ENCODE data around the gene LRPAP1. TPM values are rescaled to one million over a fixed set of nuclear protein-coding genes. Genes with fewer than 3 reads are reported as not detected.
"Not testable (repeated sequence)": the region's sequence is repeated elsewhere in the genome, so short reads cannot be mapped to it uniquely, and the experiment has no call there.

The LRPAP1 gene, protein sequence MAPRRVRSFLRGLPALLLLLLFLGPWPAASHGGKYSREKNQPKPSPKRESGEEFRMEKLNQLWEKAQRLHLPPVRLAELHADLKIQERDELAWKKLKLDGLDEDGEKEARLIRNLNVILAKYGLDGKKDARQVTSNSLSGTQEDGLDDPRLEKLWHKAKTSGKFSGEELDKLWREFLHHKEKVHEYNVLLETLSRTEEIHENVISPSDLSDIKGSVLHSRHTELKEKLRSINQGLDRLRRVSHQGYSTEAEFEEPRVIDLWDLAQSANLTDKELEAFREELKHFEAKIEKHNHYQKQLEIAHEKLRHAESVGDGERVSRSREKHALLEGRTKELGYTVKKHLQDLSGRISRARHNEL
- polyA plus RNA-seq, result 219 TPM
- long read RNA-seq, donor 1, full-length matches to known transcripts, result 65 of 73 reads
- long read RNA-seq, donor 1, partial matches to known transcripts, result 8 of 73 reads
- long read RNA-seq, donor 1, other reads (novel, unspliced or antisense), result 0 of 73 reads
- long read RNA-seq, donor 2, full-length matches to known transcripts, result 85 of 92 reads
- long read RNA-seq, donor 2, partial matches to known transcripts, result 7 of 92 reads
- long read RNA-seq, donor 2, other reads (novel, unspliced or antisense), result 0 of 92 reads
- long read RNA-seq, donor 3, result 0 reads
- long read RNA-seq, donor 4, full-length matches to known transcripts, result 7 of 7 reads
- long read RNA-seq, donor 4, partial matches to known transcripts, result 0 of 7 reads
- long read RNA-seq, donor 4, other reads (novel, unspliced or antisense), result 0 of 7 reads
- long read RNA-seq, donor 5, full-length matches to known transcripts, result 31 of 31 reads
- long read RNA-seq, donor 5, partial matches to known transcripts, result 0 of 31 reads
- long read RNA-seq, donor 5, other reads (novel, unspliced or antisense), result 0 of 31 reads
- long read RNA-seq, donor 6, full-length matches to known transcripts, result 82 of 91 reads
- long read RNA-seq, donor 6, partial matches to known transcripts, result 9 of 91 reads
- long read RNA-seq, donor 6, other reads (novel, unspliced or antisense), result 0 of 91 reads
- long read RNA-seq, donor 7, full-length matches to known transcripts, result 19 of 19 reads
- long read RNA-seq, donor 7, partial matches to known transcripts, result 0 of 19 reads
- long read RNA-seq, donor 7, other reads (novel, unspliced or antisense), result 0 of 19 reads
- long read RNA-seq, donor 8, full-length matches to known transcripts, result 78 of 83 reads
- long read RNA-seq, donor 8, partial matches to known transcripts, result 5 of 83 reads
- long read RNA-seq, donor 8, other reads (novel, unspliced or antisense), result 0 of 83 reads
- long read RNA-seq, donor 9, full-length matches to known transcripts, result 93 of 103 reads
- long read RNA-seq, donor 9, partial matches to known transcripts, result 10 of 103 reads
- long read RNA-seq, donor 9, other reads (novel, unspliced or antisense), result 0 of 103 reads
- long read RNA-seq, donor 10, full-length matches to known transcripts, result 94 of 94 reads
- long read RNA-seq, donor 10, partial matches to known transcripts, result 0 of 94 reads
- long read RNA-seq, donor 10, other reads (novel, unspliced or antisense), result 0 of 94 reads
- long read RNA-seq, donor 11, full-length matches to known transcripts, result 55 of 63 reads
- long read RNA-seq, donor 11, partial matches to known transcripts, result 8 of 63 reads
- long read RNA-seq, donor 11, other reads (novel, unspliced or antisense), result 0 of 63 reads

DNA sequence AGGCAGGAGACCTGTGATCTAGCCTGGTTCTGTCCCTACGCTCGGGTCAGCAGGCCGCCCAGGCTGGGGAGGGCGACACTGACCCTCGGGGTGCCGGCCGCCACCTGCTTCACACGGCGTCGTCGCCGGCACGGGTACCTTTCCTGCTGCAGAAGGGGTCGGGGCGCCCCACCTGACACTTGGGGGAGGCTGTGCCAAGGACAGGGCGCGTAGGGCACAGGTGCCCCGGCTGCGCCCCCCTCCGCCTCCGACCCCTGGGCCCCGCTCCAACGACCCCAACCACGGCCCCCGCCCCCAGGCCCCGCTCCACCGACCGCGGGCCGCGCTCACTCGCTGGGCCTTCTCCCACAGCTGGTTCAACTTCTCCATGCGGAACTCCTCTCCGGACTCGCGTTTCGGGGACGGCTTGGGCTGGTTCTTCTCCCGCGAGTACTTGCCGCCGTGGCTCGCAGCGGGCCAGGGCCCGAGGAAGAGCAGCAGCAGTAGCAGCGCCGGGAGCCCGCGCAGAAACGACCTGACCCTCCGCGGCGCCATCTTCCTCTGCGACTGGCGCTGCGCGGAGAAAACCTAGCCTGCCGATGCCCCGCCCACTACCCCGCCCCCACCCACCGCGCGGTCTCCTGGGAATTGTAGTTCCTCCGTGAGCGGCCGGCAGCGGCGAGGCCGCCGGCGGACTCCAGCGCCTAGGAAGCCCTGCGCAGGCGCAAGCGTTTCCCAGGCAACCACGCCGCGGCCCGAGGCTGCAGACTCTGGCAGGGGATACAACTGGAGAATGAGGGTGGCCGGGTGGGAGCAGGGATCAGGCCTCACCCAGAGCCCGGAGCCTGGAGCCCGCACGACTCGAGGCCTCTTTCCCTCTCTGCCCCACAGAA is at the start of gene LRPAP1:
Gene LRPAP1, minus strand, starts transcription at position 544 of the 872 bp plus-strand sequence. Its CDS starts 10 bp downstream, at position 534.
- H3K27ac ChIP-seq (ENCODE audit: low read length), result peak within 1 kb of the TSS; percentile 32

DNA sequence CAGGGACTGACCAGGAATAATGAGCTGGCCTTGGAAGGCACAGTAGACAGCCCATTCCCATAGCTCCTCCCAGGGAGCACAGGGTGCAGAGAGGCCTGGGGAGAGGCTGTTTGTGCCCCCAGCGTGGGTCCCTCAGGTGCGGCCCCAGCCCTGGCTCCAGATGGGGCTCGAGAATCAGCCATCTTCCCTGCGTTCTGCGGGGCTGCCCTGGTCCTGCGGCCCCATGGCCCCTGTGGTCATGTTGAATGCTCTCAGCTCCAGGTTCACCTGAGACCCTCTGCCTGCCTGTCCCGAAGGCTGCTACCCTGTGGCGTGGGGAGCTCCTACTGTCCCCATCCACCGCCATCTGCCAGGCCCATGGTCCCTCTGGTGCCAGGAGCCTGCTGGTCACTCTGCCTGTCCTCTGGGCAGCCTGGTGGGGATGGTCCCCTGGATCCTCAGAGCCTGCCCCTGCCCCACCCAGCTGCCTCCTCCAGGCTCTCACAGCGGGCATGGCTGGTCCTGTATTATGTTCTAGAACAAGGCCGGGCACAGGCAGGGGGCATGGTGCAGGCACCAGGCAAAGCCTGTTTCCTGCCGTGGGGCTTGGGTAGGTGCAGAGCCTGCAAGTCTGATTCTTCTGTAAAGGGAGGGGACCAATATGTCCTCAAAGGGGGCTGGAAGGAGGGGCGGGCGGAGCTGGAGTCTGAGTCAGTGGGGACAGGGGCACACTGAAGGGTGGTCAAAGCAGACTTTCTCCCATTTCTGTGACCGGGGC is 49.3 kb upstream of the LRPAP1 start:
- not testable (repeated sequence) for H3K4me3 ChIP-seq (ENCODE audit: low read length); H3K27me3 ChIP-seq (ENCODE audit: control insufficient read depth, insufficient read depth, low read length); H3K4me1 ChIP-seq (ENCODE audit: control insufficient read depth, insufficient read depth, low read length); H3K36me3 ChIP-seq (ENCODE audit: control insufficient read depth, insufficient read depth, low read length); H3K9me3 ChIP-seq (ENCODE audit: control insufficient read depth, low read depth, low read length); H3K27ac ChIP-seq (ENCODE audit: low read length); DNase-seq
- WGBS (ENCODE audit: insufficient coverage, low lambda C conversion rate), result no CpG with 5 or more reads among the region's 15 CpGs

More for the DNA sequence above, at the start of gene LRPAP1:
- Histone ChIP-seq H3K36me3 (ENCODE audit: control insufficient read depth, insufficient read depth, low read length) (peaks cover 27% of the 10 kb centered on the region), H3K4me3 (ENCODE audit: low read length) (peak within 1 kb of the TSS; percentile 74), H3K27me3 (ENCODE audit: control insufficient read depth, insufficient read depth, low read length) (peaks cover 7% of the 10 kb centered on the region), H3K9me3 (ENCODE audit: control insufficient read depth, low read depth, low read length) (no peaks in the 10 kb centered on the region), H3K4me1 (ENCODE audit: control insufficient read depth, insufficient read depth, low read length) (peaks cover 12% of the 10 kb centered on the region)
- peak; percentile 87 to 90 for DNase-seq
- WGBS (ENCODE audit: insufficient coverage, low lambda C conversion rate), result no CpG with 5 or more reads among the region's 84 CpGs

DNA sequence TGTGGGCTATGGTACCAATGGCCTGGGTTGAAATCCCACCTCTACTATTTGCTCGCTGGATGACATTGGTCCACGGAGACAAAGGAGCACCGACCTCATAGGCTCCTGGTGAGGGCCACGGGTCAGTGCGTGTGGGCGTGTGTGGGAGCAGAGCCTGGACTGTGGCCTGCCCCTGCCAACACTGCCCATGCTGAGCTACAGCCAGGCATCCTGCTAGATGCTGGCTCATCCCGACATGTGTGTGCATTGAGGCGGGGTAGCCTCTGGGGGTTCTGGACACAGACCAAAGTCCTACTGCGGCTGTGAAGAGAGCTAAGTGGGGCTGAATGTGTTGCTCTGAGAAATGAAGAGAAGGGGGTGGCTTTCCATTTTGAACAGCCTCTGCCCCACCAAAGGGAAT is 48.6 kb upstream of the LRPAP1 start:
- no CpG with 5 or more reads among the region's 9 CpGs for WGBS (ENCODE audit: insufficient coverage, low lambda C conversion rate)

DNA sequence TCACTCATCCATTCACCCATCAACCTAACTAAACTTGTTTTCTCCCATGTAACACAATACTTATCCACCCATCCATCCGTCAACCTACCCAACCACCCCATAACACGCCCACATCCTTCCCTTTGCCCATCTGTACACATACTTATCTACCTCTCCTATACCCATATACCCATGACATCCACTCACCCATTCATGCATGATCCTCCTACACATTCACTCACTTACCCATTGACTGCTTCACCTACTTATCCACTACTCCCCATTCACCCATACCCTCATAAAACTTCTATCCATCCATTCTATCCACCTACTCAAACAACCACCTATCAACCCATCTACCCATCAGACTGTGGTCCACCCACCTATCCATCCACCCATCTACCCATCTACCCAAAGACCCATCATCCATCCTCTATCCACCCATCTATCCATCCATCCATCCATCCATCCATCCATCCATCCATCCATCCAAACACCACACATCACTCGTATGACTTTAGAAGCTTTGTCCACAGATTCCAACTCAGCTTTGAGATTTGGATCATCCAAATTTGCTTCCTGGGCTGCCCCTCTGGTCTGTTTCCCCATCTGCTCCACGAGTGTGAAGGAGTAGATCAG is 46.4 kb upstream of the LRPAP1 start:
- peaks cover 12% of the 10 kb centered on the region for H3K4me1 ChIP-seq (ENCODE audit: control insufficient read depth, insufficient read depth, low read length)
- H3K27me3 ChIP-seq (ENCODE audit: control insufficient read depth, insufficient read depth, low read length); H3K27ac ChIP-seq (ENCODE audit: low read length); DNase-seq; H3K9me3 ChIP-seq (ENCODE audit: control insufficient read depth, low read depth, low read length); H3K36me3 ChIP-seq (ENCODE audit: control insufficient read depth, insufficient read depth, low read length); H3K4me3 ChIP-seq (ENCODE audit: low read length): not testable (repeated sequence)
- WGBS (ENCODE audit: insufficient coverage, low lambda C conversion rate), result 100% methylated on average over 1 of the region's 4 CpGs

More for the DNA sequence above, 48.6 kb upstream of the LRPAP1 start:
- H3K27ac ChIP-seq (ENCODE audit: low read length); H3K4me1 ChIP-seq (ENCODE audit: control insufficient read depth, insufficient read depth, low read length); H3K9me3 ChIP-seq (ENCODE audit: control insufficient read depth, low read depth, low read length); H3K4me3 ChIP-seq (ENCODE audit: low read length); H3K27me3 ChIP-seq (ENCODE audit: control insufficient read depth, insufficient read depth, low read length); H3K36me3 ChIP-seq (ENCODE audit: control insufficient read depth, insufficient read depth, low read length): not testable (repeated sequence)
- peak in 1 of 2 donors; percentile 19 for DNase-seq

DNA sequence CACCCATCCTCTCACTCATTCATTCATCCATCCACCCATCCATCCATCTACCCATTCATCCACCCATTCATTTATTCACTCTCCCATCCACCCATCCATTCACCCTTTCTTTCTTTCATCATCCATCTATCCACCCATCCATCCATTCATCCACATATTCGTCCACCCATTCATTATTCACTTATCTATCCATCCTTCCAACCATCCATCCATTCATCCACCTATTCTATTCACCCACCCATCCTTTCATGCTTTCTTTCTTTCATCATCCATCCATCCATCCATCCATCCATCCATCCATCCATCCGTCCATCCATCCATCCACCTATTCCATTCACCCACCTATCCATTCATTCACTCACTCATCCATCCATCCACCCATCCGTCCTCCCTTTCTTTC is 45.8 kb upstream of the LRPAP1 start:
- not testable (repeated sequence) for H3K36me3 ChIP-seq (ENCODE audit: control insufficient read depth, insufficient read depth, low read length); H3K4me3 ChIP-seq (ENCODE audit: low read length); DNase-seq; H3K27me3 ChIP-seq (ENCODE audit: control insufficient read depth, insufficient read depth, low read length); H3K9me3 ChIP-seq (ENCODE audit: control insufficient read depth, low read depth, low read length); H3K27ac ChIP-seq (ENCODE audit: low read length)
- 90% methylated on average over 1 of the region's 3 CpGs for WGBS (ENCODE audit: insufficient coverage, low lambda C conversion rate)
- H3K4me1 ChIP-seq (ENCODE audit: control insufficient read depth, insufficient read depth, low read length), result peaks cover 12% of the 10 kb centered on the region

DNA sequence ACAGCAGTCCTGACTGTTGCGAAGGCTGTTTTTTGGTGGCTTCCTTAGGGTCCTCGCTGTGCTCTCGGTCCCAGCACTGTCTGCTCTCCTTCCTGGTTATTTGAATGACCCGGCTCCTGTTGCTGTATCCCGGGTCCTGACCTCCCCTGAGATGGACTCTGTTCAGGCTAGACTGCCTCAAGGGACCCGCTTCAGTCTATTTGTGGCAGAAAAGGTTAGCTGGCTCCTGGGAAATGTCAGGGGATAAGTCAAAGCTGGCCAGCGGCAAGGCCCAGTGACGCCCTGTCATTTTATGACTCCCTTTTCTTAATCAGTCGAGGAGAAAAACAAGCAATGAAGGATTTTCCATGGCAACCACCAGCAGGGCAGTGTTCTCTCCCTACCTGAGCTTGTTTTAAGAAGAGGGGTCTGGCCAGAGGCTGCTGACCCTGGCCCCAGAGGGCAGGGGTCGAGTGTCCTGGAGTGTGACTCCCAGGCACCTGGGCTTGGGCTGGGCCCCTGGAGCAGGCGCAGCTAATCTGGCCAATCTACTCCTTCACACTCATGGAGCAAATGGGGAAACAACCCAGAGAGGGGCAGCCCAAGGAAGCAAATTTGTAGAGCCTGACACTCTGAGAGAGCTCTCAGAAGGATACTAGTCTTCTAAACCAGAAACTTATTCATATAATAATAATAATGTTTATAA is 45.1 kb upstream of the LRPAP1 start:
- Histone ChIP-seq H3K4me1 (ENCODE audit: control insufficient read depth, insufficient read depth, low read length) (peaks cover 12% of the 10 kb centered on the region), H3K4me3 (ENCODE audit: low read length) (peak overlapping the region; percentile 50), H3K27ac (ENCODE audit: low read length) (peak overlapping the region; percentile 85)
- DNase-seq, result peak in 1 of 2 donors; percentile 41
- not testable (repeated sequence) for H3K36me3 ChIP-seq (ENCODE audit: control insufficient read depth, insufficient read depth, low read length); H3K27me3 ChIP-seq (ENCODE audit: control insufficient read depth, insufficient read depth, low read length); H3K9me3 ChIP-seq (ENCODE audit: control insufficient read depth, low read depth, low read length)
- WGBS (ENCODE audit: insufficient coverage, low lambda C conversion rate), result no CpG with 5 or more reads among the region's 11 CpGs

DNA sequence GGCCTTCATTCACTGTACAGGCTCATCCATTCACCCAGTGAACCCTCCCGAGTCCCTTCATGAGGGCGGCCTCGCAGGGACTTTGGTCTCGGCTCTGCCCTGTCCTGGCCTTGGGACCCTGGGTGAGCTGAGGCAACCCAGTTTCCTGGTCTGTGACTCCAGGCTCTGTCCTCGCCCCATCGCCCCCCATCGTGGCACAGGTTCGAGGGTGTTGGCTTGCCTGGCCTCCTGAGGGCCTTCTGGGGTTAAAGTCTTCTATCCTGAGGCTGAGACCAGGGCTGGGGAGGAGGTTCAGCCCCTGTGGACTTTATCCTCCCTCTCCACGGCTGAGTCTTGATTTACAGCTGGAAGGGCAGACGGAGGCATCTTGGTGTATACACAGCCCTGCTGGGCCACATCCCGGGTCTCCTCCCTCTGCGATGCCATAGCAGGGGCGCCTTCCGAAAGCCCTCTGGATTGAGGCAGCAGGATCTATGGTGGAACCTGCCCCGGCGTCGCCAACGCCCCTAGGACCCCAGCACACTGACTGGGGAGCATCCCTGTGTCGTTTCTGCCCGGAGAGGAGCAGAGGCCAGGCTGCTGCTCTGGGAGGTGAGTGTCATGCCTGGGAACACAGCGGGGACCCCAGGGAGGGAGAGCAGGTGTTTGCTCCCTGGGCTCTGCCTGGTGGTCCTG is 44.4 kb upstream of the LRPAP1 start:
- peak; percentile 69 to 94 for DNase-seq
- Histone ChIP-seq H3K27ac (ENCODE audit: low read length) (peak overlapping the region; percentile 85), H3K4me1 (ENCODE audit: control insufficient read depth, insufficient read depth, low read length) (peaks cover 12% of the 10 kb centered on the region), H3K4me3 (ENCODE audit: low read length) (peak overlapping the region; percentile 50)
- WGBS (ENCODE audit: insufficient coverage, low lambda C conversion rate), result no CpG with 5 or more reads among the region's 21 CpGs
- H3K9me3 ChIP-seq (ENCODE audit: control insufficient read depth, low read depth, low read length); H3K36me3 ChIP-seq (ENCODE audit: control insufficient read depth, insufficient read depth, low read length); H3K27me3 ChIP-seq (ENCODE audit: control insufficient read depth, insufficient read depth, low read length): not testable (repeated sequence)

All from large intestine (tissue), 12 donors.